IMR-90 (cell line): ENCODE results near the gene BLOC1S5. TPM values are rescaled to one million over a fixed set of nuclear protein-coding genes. Genes with fewer than 3 reads are reported as not detected.

Source experiments
- ATAC-seq: fragments of 200-7000 bp; cut with Tn5 transposase; 2 replicates; pipeline ENCODE4 v1.9.1; 2020; ENCODE audit warnings: low read depth, mild to moderate bottlenecking, moderate library complexity
- BruUV-seq: library from RNA; stranded (reverse); fragments of 400-500 nt; replicated peaks from 2 replicates; lab custom pipeline; 2021; lab: Mats Ljungman, UMichigan
- CTCF ChIA-PET: fragments of 300-600 bp; formaldehyde crosslinking; extraction: SDS; loops from one replicate; lab custom pipeline; 2021; ENCODE audit warnings: antibody characterized with exemption; lab: Yijun Ruan, JAX
- POLR2A ChIA-PET: fragments of 300-600 bp; sonication (Branson Sonifier 250); formaldehyde crosslinking; loops from one replicate; lab custom pipeline; 2022; ENCODE audit warnings: antibody characterized with exemption; ENCODE audit not compliant: unreplicated experiment; lab: Charles Lee
- DNase-seq: peaks from one replicate; pipeline ENCODE4 v3.0.0; 2013
- H2AFZ ChIP-seq: replicated peaks from 2 replicates; pipeline ENCODE3; 2013; ENCODE audit warnings: low read length, mild to moderate bottlenecking; ENCODE audit not compliant: poor library complexity
- H2AK5ac ChIP-seq: 2 replicates; pipeline ENCODE4 v1.6.1; 2013; ENCODE audit warnings: low read depth, low read length, inconsistent platforms
- H2AK9ac ChIP-seq: replicated peaks from 2 replicates; pipeline ENCODE3; 2013; ENCODE audit warnings: mild to moderate bottlenecking, low read depth, low read length, moderate library complexity; ENCODE audit not compliant: poor library complexity
- H2BK120ac ChIP-seq: 2 replicates; pipeline ENCODE4 v1.6.1; 2013; ENCODE audit warnings: low read depth, low read length, inconsistent platforms
- H2BK15ac ChIP-seq: 3 replicates; pipeline ENCODE4 v1.6.1; 2013; ENCODE audit warnings: low read depth, low read length, inconsistent platforms
- H2BK20ac ChIP-seq: 2 replicates; pipeline ENCODE4 v1.6.1; 2013; ENCODE audit warnings: low read depth, mild to moderate bottlenecking, inconsistent platforms, low read length, moderate library complexity
- H2BK5ac ChIP-seq: 2 replicates; pipeline ENCODE4 v1.6.1; 2013; ENCODE audit warnings: mild to moderate bottlenecking, low read depth, low read length, inconsistent platforms; ENCODE audit not compliant: poor library complexity, severe bottlenecking
- H3K14ac ChIP-seq: replicated peaks from 2 replicates; pipeline ENCODE4 v1.6.1; 2013; ENCODE audit warnings: low read depth, low read length, inconsistent platforms
- H3K18ac ChIP-seq: 2 replicates; pipeline ENCODE4 v1.6.1; 2013; ENCODE audit warnings: low read depth, low read length, control low read depth
- H3K23ac ChIP-seq: 2 replicates; pipeline ENCODE4 v1.6.1; 2013; ENCODE audit warnings: low read depth, low read length, inconsistent platforms
- H3K27ac ChIP-seq: 2 replicates; pipeline ENCODE4 v1.5.1; 2013; ENCODE audit warnings: mild to moderate bottlenecking, control low read depth, low read length; ENCODE audit not compliant: insufficient read depth
- H3K27me3 ChIP-seq: 2 replicates; pipeline ENCODE4 v1.6.1; 2013; ENCODE audit warnings: low read length; ENCODE audit not compliant: control insufficient read depth, insufficient read depth
- H3K36me3 ChIP-seq: 2 replicates; pipeline ENCODE4 v1.6.1; 2013; ENCODE audit warnings: low read length, mixed read lengths; ENCODE audit not compliant: control insufficient read depth, insufficient read depth
- H3K4ac ChIP-seq: 2 replicates; pipeline ENCODE4 v1.6.1; 2013; ENCODE audit warnings: low read depth, low read length, inconsistent platforms
- H3K4me1 ChIP-seq: 2 replicates; pipeline ENCODE4 v1.6.1; 2013; ENCODE audit warnings: low read length, mixed read lengths; ENCODE audit not compliant: control insufficient read depth, insufficient read depth
- H3K4me2 ChIP-seq: 2 replicates; pipeline ENCODE4 v1.6.1; 2013; ENCODE audit warnings: low read depth, mild to moderate bottlenecking, control low read depth, low read length, moderate library complexity
- H3K4me3 ChIP-seq: 2 replicates; pipeline ENCODE4 v1.5.1; 2013; ENCODE audit warnings: low read depth, mild to moderate bottlenecking, control low read depth, low read length, moderate library complexity; ENCODE audit not compliant: insufficient read depth
- H3K56ac ChIP-seq: 2 replicates; pipeline ENCODE4 v1.6.1; 2013; ENCODE audit warnings: low read length, inconsistent platforms; ENCODE audit not compliant: insufficient read depth; ENCODE audit errors: extremely low read depth
- H3K79me1 ChIP-seq, 2 experiments: 2 replicates each; pipeline ENCODE4 v1.6.1; 2013; ENCODE audit warnings: low read length in 2 of 2, inconsistent platforms in 1 of 2, low read depth in 1 of 2
- H3K9ac ChIP-seq: 2 replicates; pipeline ENCODE4 v1.6.1; 2013; ENCODE audit warnings: low read depth, low read length, control low read depth
- H3K9me1 ChIP-seq: 2 replicates; pipeline ENCODE4 v1.6.1; 2013; ENCODE audit warnings: low read length, inconsistent platforms; ENCODE audit not compliant: insufficient read depth
- H3K9me3 ChIP-seq: 2 replicates; pipeline ENCODE4 v1.6.1; 2013; ENCODE audit warnings: low read length; ENCODE audit not compliant: control insufficient read depth, insufficient read depth
- H4K20me1 ChIP-seq: 2 replicates; pipeline ENCODE4 v1.6.1; 2013; ENCODE audit warnings: low read length, inconsistent platforms; ENCODE audit not compliant: insufficient read depth
- H4K5ac ChIP-seq: 2 replicates; pipeline ENCODE4 v1.6.1; 2013; ENCODE audit warnings: mild to moderate bottlenecking, low read depth, low read length, control low read depth
- H4K8ac ChIP-seq, 2 experiments: 2 replicates each; pipeline ENCODE4 v1.6.1; 2013; ENCODE audit warnings: low read depth in 2 of 2, low read length in 2 of 2, control low read depth in 1 of 2, inconsistent platforms in 1 of 2
- H4K91ac ChIP-seq: 2 replicates; pipeline ENCODE4 v1.6.1; 2013; ENCODE audit warnings: low read depth, low read length, inconsistent platforms; ENCODE audit not compliant: insufficient read depth
- BHLHE40 ChIP-seq: fragments of 150-350 bp; IDR thresholded peaks from 2 replicates; pipeline ENCODE4 v1.6.1; 2016; ENCODE audit warnings: mild to moderate bottlenecking, low read depth, low read length
- CEBPB ChIP-seq: IDR thresholded peaks from 2 replicates; pipeline ENCODE4 v1.6.1; 2012; ENCODE audit warnings: low read depth, low read length, improper control_type of control experiment
- CTCF ChIP-seq: conservative IDR thresholded peaks from 2 replicates; pipeline ENCODE4 v1.5.1; 2012; ENCODE audit warnings: mild to moderate bottlenecking, low read depth, low read length, improper control_type of control experiment
- MAFK ChIP-seq: IDR thresholded peaks from 2 replicates; pipeline ENCODE4 v1.6.1; 2012; ENCODE audit warnings: low read depth, low read length, improper control_type of control experiment
- MXI1 ChIP-seq: IDR thresholded peaks from 2 replicates; pipeline ENCODE4 v1.6.1; 2012; ENCODE audit warnings: low read depth, mild to moderate bottlenecking, low read length, moderate library complexity, borderline replicate concordance
- NFE2L2 ChIP-seq: fragments of 150-350 bp; IDR thresholded peaks from 2 replicates; pipeline ENCODE4 v1.6.1; 2016; ENCODE audit warnings: low read depth, mild to moderate bottlenecking, low read length
- RCOR1 ChIP-seq: IDR thresholded peaks from 2 replicates; pipeline ENCODE4 v1.6.1; 2012; ENCODE audit warnings: mild to moderate bottlenecking, low read length, improper control_type of control experiment; ENCODE audit not compliant: insufficient replicate concordance
- WGBS, 2 experiments: methylation state at CpG; one replicate each; pipeline versions ENCODE4 v1.1.5 to v1.1.7; 2013; ENCODE audit warnings: missing lambda C conversion rate in 2 of 2; ENCODE audit not compliant: insufficient read length in 1 of 2; ENCODE audit errors: extremely low coverage in 2 of 2; 5-methylcytosine and 5-hydroxymethylcytosine counted together
- dilution Hi-C: fragments of 300-500 bp; cut with HindIII; formaldehyde crosslinking; loops from one replicate; pipeline ENCODE4 v1.14.3; 2018; ENCODE audit warnings: low sequenced_read_pairs; ENCODE audit not compliant: unreplicated experiment
- in situ Hi-C: fragments of 300-500 bp; cut with MboI; formaldehyde crosslinking; loops from 3 replicates; pipeline ENCODE4 v1.14.3; 2019; ENCODE audit warnings: low sequenced_read_pairs, inconsistent platforms, mixed read lengths
- intact Hi-C: fragments of 100-400 bp; cut with micrococcal nuclease; formaldehyde crosslinking; loops from 2 replicates; pipeline ENCODE4 v1.10.0; 2022
- polyA plus RNA-seq, 3 experiments: library from polyadenylated mRNA; depleted of rRNA; stranded (reverse); fragments of >200 nt; gene quantifications; 2 replicates each; pipeline ENCODE4 v1.2.3, GENCODE V29; 2012; ENCODE audit warnings: low replicate concordance in 1 of 3
- total RNA-seq: library from RNA; depleted of rRNA; stranded (reverse); fragments of >200 nt; gene quantifications from 2 replicates; pipeline ENCODE4 v1.2.3, GENCODE V29; 2012

The BLOC1S5 gene
- total and polyA plus RNA-seq, 2 of the 4 experiments (the other 2 are of a cell fraction) = 4.8 to 17.2 TPM

- H3K14ac ChIP-seq = no peak overlapping the region
- in situ Hi-C loops (no loop called here), dilution Hi-C loops (no loop called here), intact Hi-C loops (loop anchor here (5.0 kb wide), 3 partner anchors 52 to 388 kb away; no protein-coding TSS in a partner anchor)
- no peak overlapping the region for H2BK5ac ChIP-seq
- H3K4me1 ChIP-seq = no peaks in the 10 kb centered on the region
- no peak overlapping the region for H3K4ac ChIP-seq
- no peak overlapping the region for H2AFZ ChIP-seq
- ChIA-PET CTCF (interaction anchor here (1.0 to 1.4 kb wide), 3 partner anchors 12 to 35 kb away, joined by 3 to 7 read pairs (median 3); no protein-coding TSS in a partner anchor), POLR2A (no interaction called here)
- H3K27me3 ChIP-seq = no peaks in the 10 kb centered on the region
- no peak overlapping the region for H4K5ac ChIP-seq
- no peak overlapping the region for H2AK5ac ChIP-seq
- no peak overlapping the region for H3K4me2 ChIP-seq
- no peaks in the 10 kb centered on the region for H3K9me3 ChIP-seq
- H3K18ac ChIP-seq = no peak overlapping the region
- no peaks in the 10 kb centered on the region for H3K36me3 ChIP-seq
- no peaks in the 10 kb centered on the region for H3K9me1 ChIP-seq
- no peak overlapping the region for H3K9ac ChIP-seq
- no peak for ATAC-seq
- no peak overlapping the region for H3K56ac ChIP-seq
- no peak for DNase-seq
- no peak overlapping the region for H2BK15ac ChIP-seq
- no peaks in the 10 kb centered on the region for H3K79me1 ChIP-seq
- no peak overlapping the region for H2BK20ac ChIP-seq
- no peak overlapping the region for H3K4me3 ChIP-seq
- H3K23ac ChIP-seq = no peak overlapping the region
- no peak overlapping the region for H4K8ac ChIP-seq
- no peak overlapping the region for H2BK120ac ChIP-seq
- no peaks in the 10 kb centered on the region for H4K20me1 ChIP-seq
- no peak for TF ChIP-seq NFE2L2
- TF ChIP-seq CEBPB = no peak
- no peak for TF ChIP-seq MAFK
- no peak for TF ChIP-seq CTCF
- no peak for TF ChIP-seq BHLHE40
- no peak for TF ChIP-seq RCOR1
- TF ChIP-seq MXI1 = no peak
- H4K91ac ChIP-seq = no peak overlapping the region
- no peak overlapping the region for H2AK9ac ChIP-seq
- BruUV-seq = no TSS peak
- no peak overlapping the region for H3K27ac ChIP-seq
- no CpG with 5 or more reads among the region's 4 CpGs for WGBS, 2 experiments
Measured at GRCh38 chr6:8005136-8005535, 59.1 kb downstream of the BLOC1S5 start.
